ENCODE measurements around the gene CDH5.

GRCh38 chr16:66380421-66380820 lies 13.9 kb downstream of the CDH5 start:
- no peak for TF ChIP-seq CTCF (IDR thresholded peaks at IDR 0.05; ENCODE audit: insufficient read depth, low read length, poor library complexity, severe bottlenecking)
- no peak for TF ChIP-seq EZH2phosphoT487 (conservative IDR thresholded peaks at IDR 0.05; ENCODE audit: low read length)

Data from SU-DHL-6 (cell line).